Stimulated activated CD4-positive, alpha-beta T cell treated with anti-CD3 and anti-CD28 coated beads, TNF-alpha, amount 100 ng/mL, for 1 hour (primary cell): Measurements from ENCODE around the gene KLHL18.
"Not testable (repeated sequence)": the region's sequence is repeated elsewhere in the genome, so short reads cannot be mapped to it uniquely, and the experiment has no call there.

ENCODE experiments used
- DNase-seq, 3 donors: peaks; one replicate each; pipeline ENCODE4 v3.0.0-alpha.2; 2020; ENCODE audit warnings: low read depth in 3 of 3, low spot score in 1 of 3

The KLHL18 gene

DNA sequence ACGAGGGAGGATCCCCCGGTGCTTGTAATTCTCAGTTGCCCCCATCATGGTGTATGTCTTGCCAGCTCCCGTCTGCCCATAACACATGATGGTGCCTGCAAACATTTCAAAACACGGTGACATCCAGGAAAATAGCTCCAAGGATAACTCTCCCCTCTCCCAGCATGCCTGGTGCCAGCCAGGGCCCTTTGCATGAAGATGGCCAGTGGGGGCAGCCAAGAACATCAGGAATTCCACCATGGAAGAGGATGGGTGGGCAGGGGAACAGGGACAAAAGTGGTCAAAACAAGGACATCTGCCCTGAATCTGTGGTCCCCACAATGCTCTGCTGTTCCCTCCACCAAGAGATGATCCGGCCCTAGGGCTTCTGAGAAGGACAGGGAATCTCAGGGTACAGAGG lies 9.2 kb upstream of the KLHL18 start:
- no peak for DNase-seq

DNA sequence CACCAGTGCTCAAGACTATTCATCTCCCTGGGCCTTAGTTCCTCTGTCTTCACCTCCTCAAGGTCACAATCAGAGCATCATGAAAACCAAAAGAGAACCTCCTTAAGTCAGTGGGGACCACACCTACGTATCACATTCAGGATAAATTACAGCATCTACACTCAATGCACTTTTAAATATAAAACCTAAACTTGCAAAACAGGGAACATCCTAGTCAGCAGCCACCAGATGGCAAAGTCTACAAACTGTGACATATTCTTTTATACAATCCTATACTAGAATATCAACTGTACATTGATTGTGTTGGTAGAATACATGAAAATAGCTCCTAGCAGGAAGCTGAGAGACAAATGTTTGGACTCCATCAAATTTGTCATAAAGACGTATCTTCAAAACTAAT lies 8.1 kb upstream of the KLHL18 start:
- no peak for DNase-seq

DNA sequence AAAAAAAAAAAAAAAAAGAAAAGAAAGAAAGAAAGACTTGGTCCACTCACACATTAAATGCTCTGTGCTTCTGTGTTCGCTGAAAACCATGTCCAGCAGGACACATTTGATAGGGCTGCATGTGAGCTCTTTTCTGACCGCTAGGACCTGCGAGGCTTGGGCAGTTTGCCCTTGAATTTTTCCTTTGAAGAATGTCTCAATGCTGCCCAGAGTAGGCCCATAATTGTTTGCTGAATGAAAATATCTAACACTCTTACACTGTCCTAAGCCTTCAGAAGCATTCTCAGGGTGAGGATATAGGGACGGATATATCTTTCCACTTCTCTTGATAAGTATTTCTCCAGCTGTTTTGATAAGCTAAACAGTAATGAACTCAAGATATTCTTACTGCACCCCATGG lies 6.2 kb upstream of the KLHL18 start:
- no peak for DNase-seq

DNA sequence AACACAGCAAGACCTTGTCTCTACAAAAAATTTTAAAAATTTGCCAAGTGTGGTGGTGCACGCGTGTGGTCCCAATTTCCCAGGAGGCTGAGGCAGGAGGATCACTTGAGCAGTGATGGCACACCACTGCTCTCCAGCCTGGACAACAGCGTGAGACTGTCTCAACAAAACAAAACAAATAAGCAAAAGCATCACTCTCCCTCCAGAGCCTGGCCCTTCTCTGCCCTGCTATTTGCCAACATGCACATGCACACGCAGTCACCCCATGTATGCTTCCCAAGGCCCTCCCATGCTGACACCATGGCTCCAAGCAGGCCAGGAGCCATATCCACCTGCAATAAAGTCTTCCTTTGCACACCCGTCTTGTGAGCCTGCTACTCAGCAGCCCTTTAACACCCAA lies 2.2 kb upstream of the KLHL18 start:
- no peak for DNase-seq

DNA sequence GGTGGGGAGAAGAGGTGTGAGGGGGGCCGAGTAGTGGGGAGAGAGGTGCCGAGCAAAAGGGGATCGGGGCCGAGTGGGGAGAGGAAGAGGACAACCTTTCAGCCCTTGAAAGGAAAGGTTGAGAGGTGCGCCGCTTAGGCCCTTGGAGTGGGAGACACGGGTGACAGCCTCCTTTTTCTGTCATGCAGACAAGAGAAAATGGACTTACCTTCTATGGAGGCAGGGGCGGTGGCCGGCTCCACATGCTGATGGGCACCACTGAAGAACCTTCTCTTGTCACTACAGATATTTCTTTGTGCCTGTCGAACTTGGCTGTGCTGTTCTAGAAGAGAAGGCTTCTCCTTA lies 421 bp downstream of the KLHL18 start:
- DNase-seq: no peak

DNA sequence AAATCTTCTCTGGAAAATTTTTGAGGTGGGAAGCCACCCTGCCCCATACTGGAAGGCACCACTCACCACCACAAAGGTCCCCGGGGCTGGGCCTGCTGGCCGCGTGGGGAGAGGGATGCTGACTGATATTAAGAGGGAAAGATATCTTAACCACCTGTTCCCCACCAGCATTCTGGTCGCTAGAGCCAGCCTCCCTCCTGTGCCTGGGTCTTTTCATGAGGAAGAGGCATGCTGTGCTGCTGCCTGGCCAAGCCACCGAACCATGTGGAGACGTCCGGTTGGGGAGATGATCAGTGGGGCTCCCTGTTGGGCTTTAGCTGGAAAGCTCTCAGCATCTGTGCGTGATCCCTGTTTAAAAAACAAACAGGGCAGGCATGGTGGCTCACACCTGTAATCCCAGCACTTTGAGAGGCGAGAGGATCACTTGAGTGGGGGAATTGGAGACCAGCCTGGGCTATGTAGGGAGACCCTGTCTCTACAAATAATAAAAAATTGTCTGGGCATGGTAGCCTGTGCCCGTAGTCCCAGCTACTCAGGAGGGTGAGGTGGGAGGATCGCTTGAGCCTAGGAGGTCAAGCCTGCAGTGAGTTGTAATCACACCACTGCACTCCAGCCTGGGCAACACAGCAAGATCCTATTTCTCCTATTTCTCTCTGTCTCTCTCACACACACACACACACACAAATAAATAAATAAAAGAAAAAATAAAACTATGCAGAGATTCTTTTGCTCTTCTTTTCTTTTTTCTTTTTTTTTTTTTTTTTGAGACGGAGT lies 1.0 kb downstream of the KLHL18 start:
- DNase-seq: no peak

DNA sequence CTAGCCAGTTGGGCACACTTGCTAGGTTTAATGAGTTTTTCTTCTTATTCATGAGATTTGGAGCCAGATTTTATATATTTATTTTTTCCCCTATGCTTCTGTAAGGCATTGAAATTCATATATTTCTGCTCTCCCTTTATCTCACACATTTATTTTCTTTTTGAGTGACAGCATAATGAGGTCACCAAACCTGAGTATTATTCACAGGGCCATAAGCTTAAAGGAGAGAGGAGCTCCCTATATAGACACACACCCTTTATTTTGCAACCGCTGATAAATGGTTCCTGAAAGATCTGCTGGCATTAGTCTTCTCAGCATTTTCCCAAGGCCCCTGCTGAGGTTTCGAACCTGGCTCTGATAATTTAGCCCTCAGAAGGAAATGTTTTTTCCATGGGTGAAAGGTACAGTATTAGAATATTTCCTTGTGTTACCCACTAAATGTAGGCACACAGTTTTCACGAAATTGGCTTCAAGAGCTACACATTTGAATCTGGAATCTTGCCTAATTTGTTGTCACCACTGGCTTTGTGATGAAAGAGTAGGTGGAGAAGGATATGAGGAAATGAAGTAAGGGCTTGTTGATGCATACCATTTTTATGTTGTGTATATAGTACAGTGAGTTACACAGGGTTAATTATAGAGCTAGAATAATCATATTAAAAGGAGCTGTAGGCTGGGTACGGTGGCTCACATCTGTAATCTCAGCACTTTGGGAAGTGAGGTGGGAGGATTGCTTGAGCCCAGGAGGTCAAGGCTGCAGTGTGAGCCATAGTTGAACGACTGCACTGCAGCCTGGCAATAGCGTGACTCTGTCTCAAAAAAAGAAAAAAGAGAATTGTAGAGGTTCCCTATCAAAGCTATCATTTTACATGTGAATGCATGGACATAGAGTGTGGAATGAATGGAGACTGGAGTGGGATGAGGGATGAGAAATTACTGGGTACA lies 6.5 kb downstream of the KLHL18 start:
- DNase-seq: no peak

DNA sequence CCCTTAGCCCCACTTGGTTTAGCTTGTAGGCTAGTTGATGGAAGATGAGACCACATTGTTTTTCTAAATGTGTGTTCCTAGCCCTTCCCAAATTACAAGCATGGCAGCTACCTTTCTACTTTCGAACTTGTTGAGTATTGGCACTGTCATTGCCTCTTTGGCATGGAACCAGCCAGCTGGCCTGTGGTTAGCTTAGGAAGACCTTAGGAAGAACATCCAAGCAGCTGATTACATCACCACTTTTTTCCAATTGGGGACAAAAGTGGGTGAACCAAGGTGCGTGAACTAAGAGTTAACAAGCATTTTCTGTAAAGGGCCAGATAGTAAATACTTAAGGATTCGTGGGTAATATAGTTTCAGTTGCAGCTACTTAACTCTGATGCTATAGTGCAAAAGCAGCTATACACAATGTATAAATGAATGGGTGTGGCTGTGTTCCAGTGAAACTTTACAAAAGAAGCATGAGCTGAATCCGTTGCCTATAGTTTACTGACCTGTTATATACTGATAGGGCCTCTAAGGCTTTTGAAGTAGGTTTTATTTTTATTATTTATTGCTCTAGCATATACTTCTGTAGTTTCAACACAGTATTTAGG lies 8.5 kb downstream of the KLHL18 start:
- no peak for DNase-seq

DNA sequence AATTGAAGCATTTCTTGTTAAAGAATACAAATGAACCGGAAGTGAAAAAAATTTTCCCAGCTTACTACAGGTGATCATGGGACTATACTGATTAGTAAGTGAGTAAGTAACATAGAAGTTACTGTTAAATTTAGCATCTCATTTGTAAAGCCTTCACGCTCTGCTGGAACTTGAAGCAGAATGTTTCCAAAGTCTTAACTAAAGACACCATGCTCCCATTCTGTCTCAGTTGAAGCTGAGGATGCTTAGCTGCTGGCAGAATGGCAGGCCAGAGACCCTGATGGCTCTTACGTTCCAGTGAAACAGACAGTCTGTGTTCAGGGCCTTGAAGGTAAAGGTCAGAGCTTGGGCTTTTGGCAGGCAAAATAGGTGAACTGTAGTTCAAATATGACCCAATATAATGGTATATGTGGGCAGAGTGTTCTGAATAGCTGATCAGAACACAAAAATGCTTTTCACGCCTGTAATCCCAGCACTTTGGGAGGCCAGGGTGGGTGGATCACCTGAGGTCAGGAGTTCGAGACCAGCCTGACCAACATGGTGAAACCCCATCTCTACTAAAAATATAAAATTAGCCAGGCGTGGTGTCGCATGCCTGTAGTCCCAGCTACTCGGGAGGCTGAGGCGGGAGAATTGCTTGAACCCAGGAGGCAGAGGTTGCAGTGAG lies 9.1 kb downstream of the KLHL18 start:
- not testable (repeated sequence) for DNase-seq

DNA sequence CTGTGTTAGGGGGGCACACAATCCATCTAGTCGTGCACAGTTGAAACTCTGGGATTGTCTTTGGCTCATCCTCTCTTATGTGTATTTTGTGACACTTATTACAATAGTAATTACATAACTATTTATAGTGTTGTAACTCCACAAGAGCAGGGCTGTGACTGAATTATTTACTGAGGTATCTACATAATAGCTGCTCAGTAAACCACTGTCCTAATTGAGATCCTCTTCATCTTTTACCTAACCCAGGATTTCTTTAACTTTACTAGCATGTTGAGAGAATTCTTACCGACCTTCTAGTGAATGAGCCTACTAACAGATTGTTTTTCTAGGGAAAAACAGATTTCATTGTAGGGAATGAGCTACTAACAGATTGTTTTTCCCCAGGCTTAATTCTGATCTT lies 11.1 kb downstream of the KLHL18 start:
- no peak for DNase-seq

DNA sequence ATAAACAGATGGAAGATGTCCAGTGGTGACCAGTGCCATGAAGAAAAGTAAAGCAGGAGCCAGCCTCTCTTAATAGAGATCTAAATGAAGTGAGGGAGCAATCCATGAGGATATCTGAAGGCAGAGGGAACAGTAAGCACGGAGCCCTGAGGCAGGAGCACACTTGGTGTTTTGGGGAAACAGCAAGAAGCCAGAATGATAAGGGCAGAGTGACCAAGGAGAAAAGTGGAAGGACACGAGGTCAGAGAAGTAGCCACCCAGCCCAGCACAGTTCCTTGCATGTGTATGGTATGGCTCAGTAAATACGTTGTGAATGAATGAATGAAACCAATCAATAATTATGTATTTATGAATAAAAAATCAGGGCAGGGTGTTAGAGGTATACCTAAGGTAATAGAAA lies 11.6 kb downstream of the KLHL18 start:
- DNase-seq: no peak

DNA sequence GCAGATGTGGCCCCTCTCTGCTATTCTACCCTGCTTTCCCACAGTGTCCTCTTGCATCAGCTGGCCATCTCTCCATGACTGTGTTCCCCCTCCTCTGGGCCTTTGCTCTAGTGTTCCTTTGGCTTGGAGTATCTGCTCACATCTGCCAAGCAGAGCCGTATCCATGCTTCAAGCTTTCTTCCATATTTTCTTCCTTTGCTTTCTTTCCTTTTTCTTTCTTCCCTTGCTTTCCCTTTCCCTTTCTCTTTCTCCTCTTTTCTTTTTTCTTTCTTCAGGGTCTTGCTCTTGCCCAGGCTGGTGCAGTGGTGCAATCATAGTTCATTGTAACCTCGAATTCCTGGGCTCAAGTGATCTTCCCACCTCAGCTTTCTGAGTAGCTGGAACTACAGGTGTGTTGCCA lies 12.6 kb downstream of the KLHL18 start:
- no peak for DNase-seq

DNA sequence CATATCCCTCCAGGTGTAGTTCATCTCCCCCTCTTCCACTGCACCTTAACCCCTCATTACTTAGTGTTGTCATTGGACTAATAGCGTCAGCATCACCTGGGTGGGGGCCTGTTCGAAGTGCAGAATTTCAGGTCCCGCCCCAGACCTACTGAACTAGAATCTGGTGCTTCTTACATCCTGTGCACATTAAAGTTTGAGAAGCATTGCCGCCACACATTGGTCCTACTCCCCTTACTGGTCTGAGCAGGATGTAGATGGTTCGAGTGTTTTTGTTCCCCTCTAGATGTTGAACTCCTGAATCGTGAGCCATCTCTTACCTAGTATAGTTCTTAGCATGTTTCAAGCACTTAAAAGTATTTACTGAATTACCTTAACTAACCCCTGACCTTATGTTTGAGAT lies 13.2 kb downstream of the KLHL18 start:
- no peak for DNase-seq

DNA sequence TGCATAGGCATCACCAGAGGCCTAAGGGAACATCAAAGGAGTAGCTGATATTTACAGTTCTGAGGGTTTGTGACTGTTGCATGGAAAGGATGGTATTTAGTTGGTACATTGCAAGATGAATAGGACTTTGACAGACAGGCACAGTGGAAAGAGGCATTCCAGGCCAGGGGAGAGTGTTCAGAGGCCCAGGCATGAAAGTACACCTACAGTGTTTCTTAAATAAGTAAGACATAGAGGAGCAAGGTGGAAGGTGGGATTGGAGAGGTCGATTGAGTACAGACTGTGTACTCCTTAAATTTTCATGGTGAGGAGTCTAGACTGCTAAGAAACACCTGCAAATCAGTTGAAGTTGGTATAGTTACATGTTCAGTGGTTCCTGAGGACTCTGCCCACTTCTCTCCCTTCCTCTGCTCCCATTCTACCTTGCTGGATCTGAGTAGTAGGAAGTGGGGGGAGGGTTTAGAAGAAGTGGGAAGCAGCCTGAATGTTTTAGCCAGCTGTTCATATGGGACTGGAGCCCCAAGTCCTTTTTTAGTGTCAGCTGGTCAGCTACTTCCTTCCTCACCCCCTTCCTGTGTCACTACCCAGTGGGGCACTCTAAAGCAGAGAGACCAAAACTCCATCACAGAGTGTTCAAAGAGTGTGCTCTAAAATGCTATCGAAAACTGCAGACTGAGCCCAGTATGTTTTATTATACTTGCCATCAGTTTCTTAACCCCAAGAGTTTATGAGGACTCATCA lies 14.0 kb downstream of the KLHL18 start:
- DNase-seq: no peak

DNA sequence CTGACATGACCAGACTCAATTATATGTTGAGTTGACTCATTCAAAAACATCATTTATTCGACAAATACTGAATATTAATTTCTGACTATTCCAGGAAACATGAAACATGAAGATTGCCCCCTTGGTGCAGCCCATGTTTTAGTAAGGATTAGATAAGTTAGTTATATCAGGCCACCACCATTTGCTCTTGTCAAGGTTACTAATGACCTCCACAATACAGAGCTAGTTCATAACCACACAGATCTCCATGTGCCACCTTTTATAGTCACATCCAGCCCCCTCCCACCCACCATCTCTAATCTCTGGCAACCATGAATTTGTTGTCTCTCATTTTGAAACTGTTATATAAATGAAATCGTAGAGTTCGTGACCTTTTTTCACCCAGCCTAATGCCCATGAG lies 15.7 kb downstream of the KLHL18 start:
- no peak for DNase-seq

DNA sequence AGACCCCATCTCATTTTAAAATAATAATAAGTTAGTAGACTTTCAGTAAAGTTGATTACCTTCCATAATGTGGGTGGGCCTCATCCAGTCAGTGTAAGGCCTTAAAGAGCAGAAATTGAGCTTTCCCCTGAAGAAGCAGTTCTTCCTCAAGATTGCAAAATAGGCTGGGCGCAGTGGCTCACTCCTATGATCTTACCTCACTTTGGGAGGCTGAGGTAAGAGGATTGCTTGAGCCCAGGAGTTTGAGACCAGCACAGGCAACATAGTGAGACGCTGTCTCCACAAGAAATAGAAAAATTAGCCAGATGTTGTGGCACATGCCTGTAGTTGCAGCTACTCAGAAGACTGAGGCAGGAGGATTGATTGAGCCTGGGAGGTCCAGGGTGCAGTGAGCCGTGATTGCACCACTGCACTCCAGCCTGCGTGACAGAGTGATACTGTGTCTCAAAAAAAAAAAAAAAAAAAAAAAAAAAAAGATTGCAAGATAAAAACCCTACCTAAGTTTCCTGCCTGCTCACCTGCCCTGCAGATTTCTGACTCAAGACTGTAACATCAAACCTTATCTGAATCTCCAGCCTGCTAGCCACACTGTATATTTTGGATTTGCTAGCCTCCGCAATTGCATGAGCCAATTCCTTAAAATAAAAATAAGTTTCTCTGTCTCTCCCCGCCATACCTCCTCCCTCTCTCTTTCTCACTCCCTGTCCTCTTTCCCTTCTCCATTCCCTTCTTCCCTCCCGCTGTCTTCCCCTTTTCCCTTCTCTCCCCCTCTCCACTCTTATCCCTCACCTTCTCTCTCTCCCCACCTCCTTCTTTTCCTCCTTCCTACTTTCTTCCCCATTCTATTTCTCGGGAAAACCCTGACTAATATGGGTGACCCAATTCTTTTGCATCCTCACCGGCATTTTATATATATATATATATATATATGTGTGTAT lies 16.9 kb downstream of the KLHL18 start:
- DNase-seq: no peak

DNA sequence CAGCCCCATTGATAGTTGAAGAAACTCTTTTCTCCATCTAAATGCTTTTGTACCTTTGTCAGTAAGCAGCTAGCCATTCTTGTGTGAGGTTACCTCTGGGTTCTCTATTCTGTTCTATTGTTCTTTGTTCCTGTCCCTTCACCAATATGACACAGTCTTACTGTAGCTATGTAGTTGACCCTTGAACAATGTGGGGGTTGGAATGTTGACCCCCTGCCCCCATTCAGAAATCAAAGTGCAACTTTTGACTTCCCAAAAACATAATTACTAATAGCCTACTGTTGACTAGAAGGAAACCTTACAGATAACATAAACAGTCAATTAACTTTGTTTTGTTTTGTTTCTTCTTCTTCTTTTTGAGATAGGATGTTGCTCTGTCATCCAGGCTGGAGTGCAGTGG lies 18.7 kb downstream of the KLHL18 start:
- no peak for DNase-seq

DNA sequence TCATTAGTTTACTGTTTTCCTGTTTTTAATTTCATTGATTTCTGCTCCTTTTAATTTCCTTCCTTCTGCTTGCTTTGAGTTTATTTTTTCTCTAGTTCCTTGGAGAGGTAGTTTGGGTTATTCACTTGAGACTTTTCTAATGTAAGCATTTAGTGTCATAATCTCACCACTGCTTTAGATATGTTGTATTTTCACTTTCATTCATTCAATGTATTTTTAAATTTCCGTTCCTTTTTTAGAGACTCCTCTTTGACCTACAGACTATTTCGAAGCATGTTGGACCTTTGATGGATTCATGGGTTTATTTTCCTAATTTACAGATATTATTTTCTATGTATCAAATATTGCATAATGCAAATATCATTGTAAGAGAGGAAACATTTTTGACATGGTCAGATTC lies 23.3 kb downstream of the KLHL18 start:
- DNase-seq: no peak

DNA sequence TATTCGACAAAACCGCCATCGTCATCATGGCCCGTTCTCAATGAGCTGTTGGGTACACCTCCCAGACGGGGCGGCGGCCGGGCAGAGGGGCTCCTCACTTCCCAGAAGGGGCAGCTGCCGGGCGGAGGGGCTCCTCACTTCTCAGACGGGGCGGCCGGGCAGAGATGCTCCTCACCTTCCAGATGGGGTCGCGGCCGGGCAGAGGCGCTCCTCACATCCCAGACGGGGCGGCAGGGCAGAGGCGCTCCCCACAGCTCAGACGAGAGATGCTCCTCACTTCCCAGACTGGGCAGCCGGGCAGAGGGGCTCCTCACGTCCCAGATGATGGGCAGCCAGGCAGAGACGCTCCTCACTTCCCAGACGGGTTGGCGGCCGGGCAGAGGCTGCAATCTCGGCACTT lies 26.5 kb downstream of the KLHL18 start:
- not testable (repeated sequence) for DNase-seq

DNA sequence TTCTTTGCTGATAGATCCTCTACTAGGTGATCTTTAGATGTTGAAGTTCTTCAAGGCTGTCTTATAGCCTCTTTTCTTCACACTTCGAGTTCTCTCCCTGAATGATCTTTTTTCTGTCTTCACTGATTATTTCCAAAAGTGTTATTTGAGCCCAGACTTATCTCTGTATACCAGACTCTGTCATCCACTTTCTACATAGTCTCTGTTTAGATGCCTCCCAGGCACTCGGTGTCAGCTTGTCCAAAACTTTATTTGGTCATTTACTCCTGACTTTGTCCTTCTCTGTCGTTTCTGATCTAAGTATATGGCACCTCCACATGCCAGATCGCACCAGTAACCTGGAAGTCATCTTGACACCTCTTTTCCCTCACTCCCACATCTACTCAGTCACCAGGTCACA lies 27.6 kb downstream of the KLHL18 start:
- DNase-seq: no peak
